HG03558 (cell line): ENCODE measurements around the gene CENPX.
"Not testable (repeated sequence)": the region's sequence is repeated elsewhere in the genome, so short reads cannot be mapped to it uniquely, and the experiment has no call there.

ENCODE experiments used
- ATAC-seq: cut with Tn5 transposase; IDR thresholded peaks from one replicate; pipeline ENCODE4 v1.9.1; 2021; ENCODE audit warnings: moderate number of reproducible peaks; ENCODE audit not compliant: unreplicated experiment; ENCODE audit errors: extremely low read depth

CENPX gene

GRCh38 chr17:82042649-82043048 is 20.0 kb upstream of the CENPX start:
- ATAC-seq = no peak

DNA sequence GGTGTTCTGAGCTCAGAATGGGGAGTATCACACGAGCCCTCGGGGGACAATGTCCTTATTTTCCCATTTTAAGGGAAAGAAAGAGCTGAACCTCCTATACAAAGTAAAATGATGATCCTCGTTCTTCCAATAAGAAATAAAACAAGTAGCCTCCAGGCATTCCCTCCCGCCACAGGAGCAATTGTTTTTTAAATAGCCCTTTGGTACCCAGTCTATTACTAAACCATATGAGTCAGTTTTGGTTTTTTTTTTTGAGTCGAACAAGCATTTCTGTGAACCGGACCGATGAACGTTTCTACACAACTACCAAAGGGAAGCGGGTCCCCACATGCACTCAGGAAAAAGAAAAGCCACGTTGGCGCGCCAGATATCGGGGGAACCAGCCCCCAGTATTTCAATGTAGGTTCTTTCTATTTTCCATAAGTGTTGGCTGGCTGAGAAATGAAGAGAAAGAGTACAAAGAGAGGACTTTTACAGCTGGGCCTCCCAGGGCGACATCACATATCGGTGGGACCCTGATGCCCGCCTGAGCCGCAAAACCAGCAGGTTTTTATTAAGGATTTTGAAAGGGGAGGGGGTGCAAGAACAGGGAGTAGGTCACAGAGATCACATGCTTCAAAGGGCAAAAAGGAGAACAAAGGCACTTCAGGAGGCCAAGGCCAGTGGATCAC is 18.6 kb upstream of the CENPX start:
- ATAC-seq = no peak

GRCh38 chr17:82039695-82040299 is 17.1 kb upstream of the CENPX start:
- no peak for ATAC-seq

GRCh38 chr17:82038796-82039409 is 16.2 kb upstream of the CENPX start:
- not testable (repeated sequence) for ATAC-seq

DNA sequence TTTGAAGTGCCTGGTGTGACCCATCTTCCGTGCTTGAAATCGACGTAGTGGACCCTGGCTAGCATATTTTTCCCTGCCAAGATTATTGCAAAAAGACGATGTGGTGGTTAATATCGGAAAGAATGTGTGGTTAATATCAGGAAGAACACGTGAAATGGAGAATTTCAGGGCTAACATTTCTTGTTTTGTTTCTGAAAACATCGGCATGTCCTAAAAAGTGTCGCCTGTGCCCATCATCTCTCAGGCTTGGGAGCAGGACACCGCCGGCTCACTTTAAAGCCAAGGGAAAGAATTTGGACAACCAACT is 15.2 kb upstream of the CENPX start:
- no peak for ATAC-seq

GRCh38 chr17:82037092-82037888 is 14.6 kb upstream of the CENPX start, which contains the start of gene DCXR:
Gene DCXR, minus strand, starts transcription at chr17:82037697. Its CDS starts 15 bp downstream, at chr17:82037682.
- ATAC-seq = peak; percentile 54

GRCh38 chr17:82036634-82037091 is 14.0 kb upstream of the CENPX start:
- no peak for ATAC-seq

DNA sequence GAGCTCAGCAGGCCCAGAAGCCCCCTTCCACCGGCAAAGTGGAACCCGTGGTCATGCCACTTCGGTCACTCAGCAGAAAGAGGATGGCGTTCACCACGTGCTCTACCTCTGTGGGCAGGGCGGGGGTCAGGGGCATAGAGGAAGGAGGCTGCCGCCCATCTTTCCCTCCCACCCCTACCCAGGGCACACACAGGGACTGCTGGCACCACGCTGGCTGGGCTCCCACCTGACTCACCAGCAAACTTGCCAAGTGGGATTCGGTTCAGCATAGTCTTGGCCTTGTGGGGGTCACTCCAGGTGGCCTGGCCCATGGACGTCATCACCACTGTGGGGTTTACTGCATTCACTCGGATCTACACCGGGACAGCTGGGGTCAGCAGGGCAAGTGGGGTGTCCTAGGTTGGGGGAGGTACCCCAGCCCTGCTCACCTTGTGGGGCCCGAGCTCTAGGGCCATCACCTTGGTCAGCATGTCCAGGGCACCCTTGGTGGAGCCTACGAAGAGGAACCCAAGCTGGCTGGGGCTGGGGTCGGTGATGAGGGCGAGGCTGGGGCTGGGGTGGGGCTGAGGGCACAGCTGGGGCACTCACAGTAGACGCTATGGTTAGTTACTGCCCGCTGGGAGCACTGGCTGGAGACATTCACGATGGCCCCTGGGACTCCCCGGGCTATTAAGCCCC is 13.4 kb upstream of the CENPX start:
- ATAC-seq = no peak

DNA sequence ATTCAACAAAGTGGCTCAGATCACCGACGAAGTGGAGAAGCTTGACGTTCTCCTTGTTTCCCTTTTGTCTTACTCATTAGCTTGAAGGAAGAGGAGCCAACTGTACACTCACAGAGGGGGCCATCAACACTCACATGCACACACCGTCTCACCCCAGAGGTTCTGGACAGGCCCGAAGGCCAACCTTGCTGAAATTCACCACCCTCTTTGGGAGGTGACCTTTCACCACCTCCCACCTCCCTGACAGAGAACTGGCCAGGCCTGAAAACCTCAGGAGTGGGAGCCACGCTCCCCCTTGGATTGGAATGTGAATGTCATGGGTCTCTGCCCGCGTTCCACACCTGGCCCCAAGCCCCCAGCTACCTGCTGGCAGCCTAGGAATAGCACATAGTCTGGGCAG is 12.8 kb upstream of the CENPX start:
- no peak for ATAC-seq

DNA sequence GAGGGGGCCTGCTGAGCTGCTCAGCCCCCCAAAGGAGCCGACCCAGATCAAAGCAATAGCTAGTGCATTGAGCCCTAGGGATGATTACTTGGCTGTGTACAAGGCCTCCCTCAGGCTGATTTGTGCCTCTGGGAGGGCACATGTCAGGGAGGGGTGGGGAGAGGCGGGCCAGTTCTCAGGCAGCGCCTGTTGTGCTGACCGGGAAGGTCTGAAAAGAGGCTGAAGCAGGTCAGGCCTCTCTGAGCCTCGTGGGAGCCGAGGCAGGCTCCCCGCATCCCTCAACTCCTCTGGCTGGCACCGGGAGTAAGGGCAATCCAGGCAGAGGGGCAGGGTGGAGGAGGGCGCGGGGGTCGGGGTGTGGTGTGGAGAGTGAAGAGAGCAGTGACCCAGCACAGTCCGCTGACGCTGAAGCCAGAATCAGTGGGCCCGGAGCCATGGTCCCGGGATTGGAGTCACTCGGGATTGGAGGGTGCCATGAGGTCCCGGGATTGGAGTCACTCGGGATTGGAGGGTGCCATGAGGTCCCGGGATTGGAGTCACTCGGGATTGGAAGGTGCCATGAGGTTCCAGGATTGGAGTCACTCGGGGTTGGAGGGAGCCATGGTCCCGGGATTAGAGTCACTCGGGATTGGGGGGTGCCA is 11.8 kb upstream of the CENPX start:
- ATAC-seq = no peak

GRCh38 chr17:82033359-82034085 is 10.8 kb upstream of the CENPX start:
- ATAC-seq = no peak

- no peak for ATAC-seq
These were observed 9.4 kb upstream of the CENPX start for GRCh38 chr17:82031885-82032627.

GRCh38 chr17:82031303-82031884 is 8.7 kb upstream of the CENPX start, which contains the start of gene RAC3:
Gene RAC3, plus strand, starts transcription at chr17:82031678. Its CDS starts 84 bp downstream, at chr17:82031762.
- no peak for ATAC-seq

DNA sequence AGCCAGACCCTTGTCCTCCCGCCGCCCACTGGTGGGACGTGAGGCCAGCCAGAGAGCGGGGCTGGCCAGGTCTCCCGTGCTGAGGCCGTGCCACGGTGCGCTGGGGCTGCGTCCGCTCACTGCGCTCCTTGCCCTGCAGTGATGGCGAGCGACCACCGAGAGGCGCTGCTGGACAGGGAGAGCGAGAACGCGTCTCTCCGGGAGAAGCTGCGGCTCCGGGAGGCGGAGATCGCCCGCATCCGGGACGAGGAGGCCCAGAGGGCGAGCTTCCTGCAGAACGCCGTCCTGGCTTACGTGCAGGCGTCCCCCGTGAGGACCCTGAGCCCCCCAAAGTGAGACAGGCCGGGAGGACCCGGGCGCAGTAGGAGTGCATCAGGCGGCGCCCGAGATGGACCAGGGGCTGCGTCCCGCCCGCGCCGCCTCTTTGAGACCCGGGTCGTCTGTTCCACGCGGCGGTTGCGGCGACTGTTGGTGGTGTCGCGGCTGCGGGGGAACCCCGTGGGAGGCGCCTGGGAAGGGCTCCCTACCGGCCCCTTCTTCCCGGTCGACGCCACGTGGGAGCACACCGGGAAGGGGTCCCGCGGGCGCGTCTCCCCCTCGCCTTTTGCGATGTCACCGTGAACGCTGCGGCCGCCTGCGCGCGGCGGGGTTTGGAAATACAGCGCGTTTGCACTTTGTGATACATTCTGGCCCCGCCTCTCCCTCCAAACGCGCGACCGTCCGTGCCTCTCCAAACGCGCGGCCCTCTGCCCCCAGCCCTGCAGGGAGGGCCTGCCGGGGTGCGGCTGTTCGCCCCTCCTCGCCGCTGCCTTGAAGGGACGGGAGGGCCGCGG is 8.0 kb upstream of the CENPX start:
- ATAC-seq = no peak

GRCh38 chr17:82029990-82030469 is 7.4 kb upstream of the CENPX start:
- no peak for ATAC-seq

DNA sequence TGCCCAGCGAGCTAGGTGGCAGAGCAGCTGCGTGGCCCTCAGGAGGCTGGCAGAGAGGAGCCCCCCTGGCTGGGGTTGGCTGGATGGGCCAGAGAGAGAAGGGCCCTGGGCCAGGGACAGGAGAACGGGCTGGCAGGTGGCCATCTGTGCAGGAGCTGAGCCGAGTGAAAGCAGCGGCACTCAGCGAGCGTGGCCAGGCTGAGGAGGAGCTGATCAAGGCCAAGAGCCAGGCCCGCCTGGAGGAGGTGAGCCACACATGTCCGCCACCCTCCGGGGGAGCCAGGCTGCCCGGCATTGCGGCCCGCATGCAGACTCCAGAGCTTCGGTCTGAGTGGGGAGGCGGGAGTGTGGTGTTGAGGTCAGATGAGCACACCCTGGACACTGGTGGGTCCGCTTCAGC is 6.7 kb upstream of the CENPX start:
- ATAC-seq = no peak

DNA sequence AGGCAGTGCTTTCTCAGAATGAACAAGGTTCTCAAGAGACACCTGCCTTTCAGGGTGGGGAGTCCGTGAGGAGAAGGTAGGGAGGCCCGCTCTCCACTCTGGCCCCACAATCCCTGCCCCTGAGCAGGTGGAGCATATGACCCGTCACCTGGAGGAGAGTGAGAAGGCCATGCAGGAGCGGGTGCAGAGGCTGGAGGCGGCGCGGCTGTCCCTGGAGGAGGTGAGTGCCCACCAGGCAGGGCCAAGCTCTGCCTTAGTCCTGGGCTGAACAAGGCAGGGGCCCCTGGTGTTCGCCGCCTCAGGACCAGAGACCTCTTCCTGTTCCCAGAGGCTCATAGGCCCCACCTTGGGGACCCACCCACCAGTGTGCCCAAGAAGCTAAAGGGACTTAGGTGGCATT is 6.3 kb upstream of the CENPX start:
- ATAC-seq = no peak
